Measurements from ENCODE around the gene NPAS4.
A peak's percentile ranks its signal among the peaks of the same experiment; 100 is the strongest.

The NPAS4 gene

GRCh38 chr11:66409226-66409625, 11.6 kb upstream of the NPAS4 start:
- peaks cover 51 to 72% of the 10 kb centered on the region in 2 donors for H3K27me3 Mint-ChIP-seq
- DNase-seq (no peak), ATAC-seq (replicated peaks) (no peak)
- H3K4me3 Mint-ChIP-seq: no peak overlapping the region
- H3K4me1 Mint-ChIP-seq: peaks cover 3 to 6% of the 10 kb centered on the region in 2 donors
- H3K36me3 Mint-ChIP-seq: no peaks in the 10 kb centered on the region
- H3K9me3 Mint-ChIP-seq: no peaks in the 10 kb centered on the region
- no peak overlapping the region for H3K27ac Mint-ChIP-seq

GRCh38 chr11:66410191-66410590, 10.6 kb upstream of the NPAS4 start:
- Mint-ChIP-seq H3K27ac (no peak overlapping the region), H3K9me3 (no peaks in the 10 kb centered on the region), H3K27me3 (peaks cover 51 to 73% of the 10 kb centered on the region in 2 donors), H3K4me1 (peaks cover 3 to 6% of the 10 kb centered on the region in 2 donors), H3K4me3 (no peak overlapping the region), H3K36me3 (no peaks in the 10 kb centered on the region)
- no peak for DNase-seq
- ATAC-seq (replicated peaks): no peak

GRCh38 chr11:66411323-66411722, 9.5 kb upstream of the NPAS4 start:
- H3K27ac Mint-ChIP-seq: no peak overlapping the region
- peaks cover 54 to 72% of the 10 kb centered on the region in 2 donors for H3K27me3 Mint-ChIP-seq
- no peaks in the 10 kb centered on the region for H3K36me3 Mint-ChIP-seq
- no peak overlapping the region for H3K4me3 Mint-ChIP-seq
- H3K4me1 Mint-ChIP-seq: peaks cover 3 to 6% of the 10 kb centered on the region in 2 donors
- DNase-seq: no peak
- no peaks in the 10 kb centered on the region for H3K9me3 Mint-ChIP-seq
- ATAC-seq (replicated peaks): no peak

- H3K36me3 Mint-ChIP-seq: no peaks in the 10 kb centered on the region
- H3K9me3 Mint-ChIP-seq: no peaks in the 10 kb centered on the region
- peaks cover 3 to 6% of the 10 kb centered on the region in 2 donors for H3K4me1 Mint-ChIP-seq
- H3K4me3 Mint-ChIP-seq: no peak overlapping the region
- ATAC-seq (replicated peaks) (no peak), DNase-seq (no peak)
- peaks cover 62 to 79% of the 10 kb centered on the region in 2 donors for H3K27me3 Mint-ChIP-seq
- no peak overlapping the region for H3K27ac Mint-ChIP-seq
Measured at GRCh38 chr11:66412110-66412509, 8.7 kb upstream of the NPAS4 start.

GRCh38 chr11:66413167-66413566, 7.7 kb upstream of the NPAS4 start:
- Mint-ChIP-seq H3K4me3 (no peak overlapping the region), H3K27ac (no peak overlapping the region), H3K9me3 (no peaks in the 10 kb centered on the region), H3K27me3 (peaks cover 73 to 89% of the 10 kb centered on the region in 2 donors), H3K36me3 (no peaks in the 10 kb centered on the region), H3K4me1 (peaks cover 11 to 15% of the 10 kb centered on the region in 2 donors)
- no peak for DNase-seq
- no peak for ATAC-seq (replicated peaks)

GRCh38 chr11:66414120-66414934, 6.5 kb upstream of the NPAS4 start:
- no peak overlapping the region for H3K4me3 Mint-ChIP-seq
- H3K9me3 Mint-ChIP-seq: peaks cover 0 to 5% of the 10 kb centered on the region in 2 donors
- no peaks in the 10 kb centered on the region for H3K36me3 Mint-ChIP-seq
- ATAC-seq (replicated peaks) (no peak), DNase-seq (no peak)
- peaks cover 15 to 21% of the 10 kb centered on the region in 2 donors for H3K4me1 Mint-ChIP-seq
- H3K27me3 Mint-ChIP-seq: peaks cover 80 to 94% of the 10 kb centered on the region in 2 donors
- no peak overlapping the region for H3K27ac Mint-ChIP-seq

GRCh38 chr11:66415423-66415822, 5.4 kb upstream of the NPAS4 start:
- Mint-ChIP-seq H3K4me1 (peaks cover 16 to 23% of the 10 kb centered on the region in 2 donors), H3K36me3 (no peaks in the 10 kb centered on the region), H3K27me3 (peaks cover 80 to 88% of the 10 kb centered on the region in 2 donors), H3K27ac (no peak overlapping the region), H3K9me3 (peaks cover 0 to 5% of the 10 kb centered on the region in 2 donors), H3K4me3 (no peak overlapping the region)
- ATAC-seq (replicated peaks) (no peak), DNase-seq (no peak)

GRCh38 chr11:66417000-66417399, 3.8 kb upstream of the NPAS4 start:
- DNase-seq (no peak), ATAC-seq (replicated peaks) (no peak)
- peaks cover 18 to 23% of the 10 kb centered on the region in 2 donors for H3K4me1 Mint-ChIP-seq
- no peaks in the 10 kb centered on the region for H3K36me3 Mint-ChIP-seq
- H3K27ac Mint-ChIP-seq: no peak overlapping the region
- H3K27me3 Mint-ChIP-seq: peaks cover 72 to 73% of the 10 kb centered on the region in 2 donors
- H3K4me3 Mint-ChIP-seq: no peak overlapping the region
- H3K9me3 Mint-ChIP-seq: peaks cover 0 to 5% of the 10 kb centered on the region in 2 donors

GRCh38 chr11:66418168-66418985, 2.5 kb upstream of the NPAS4 start:
- H3K4me1 Mint-ChIP-seq: peaks cover 21 to 23% of the 10 kb centered on the region in 2 donors
- H3K4me3 Mint-ChIP-seq: peak overlapping the region; percentile 18 to 63
- H3K27me3 Mint-ChIP-seq: peaks cover 62 to 65% of the 10 kb centered on the region in 2 donors
- peak; percentile 58 for DNase-seq
- peak; percentile 90 to 92 for ATAC-seq (replicated peaks)
- no peaks in the 10 kb centered on the region for H3K36me3 Mint-ChIP-seq
- H3K9me3 Mint-ChIP-seq: peaks cover 0 to 8% of the 10 kb centered on the region in 2 donors
- H3K27ac Mint-ChIP-seq: no peak overlapping the region

GRCh38 chr11:66418986-66419308, 1.9 kb upstream of the NPAS4 start:
- Mint-ChIP-seq H3K4me3 (peak overlapping the region in 1 of 2 donors; percentile 63), H3K36me3 (no peaks in the 10 kb centered on the region), H3K9me3 (peaks cover 0 to 8% of the 10 kb centered on the region in 2 donors), H3K4me1 (peaks cover 21 to 23% of the 10 kb centered on the region in 2 donors), H3K27me3 (peaks cover 57 to 60% of the 10 kb centered on the region in 2 donors), H3K27ac (no peak overlapping the region)
- ATAC-seq (replicated peaks) (no peak), DNase-seq (no peak)

GRCh38 chr11:66419825-66420224, 1.0 kb upstream of the NPAS4 start:
- DNase-seq (no peak), ATAC-seq (replicated peaks) (no peak)
- no peaks in the 10 kb centered on the region for H3K36me3 Mint-ChIP-seq
- H3K9me3 Mint-ChIP-seq: peaks cover 0 to 8% of the 10 kb centered on the region in 2 donors
- peaks cover 21 to 23% of the 10 kb centered on the region in 2 donors for H3K4me1 Mint-ChIP-seq
- H3K27ac Mint-ChIP-seq: no peak overlapping the region
- peak overlapping the region in 1 of 2 donors; percentile 20 for H3K4me3 Mint-ChIP-seq
- H3K27me3 Mint-ChIP-seq: peaks cover 48 to 54% of the 10 kb centered on the region in 2 donors

- H3K27ac Mint-ChIP-seq: peak overlapping the region; percentile 67
- no peak overlapping the region for H3K4me3 Mint-ChIP-seq
- peaks cover 21 to 23% of the 10 kb centered on the region in 2 donors for H3K4me1 Mint-ChIP-seq
- peaks cover 30 to 38% of the 10 kb centered on the region in 2 donors for H3K27me3 Mint-ChIP-seq
- H3K9me3 Mint-ChIP-seq: peaks cover 0 to 8% of the 10 kb centered on the region in 2 donors
- DNase-seq (peak; percentile 64), ATAC-seq (replicated peaks) (peak; percentile 32 to 46)
- no peaks in the 10 kb centered on the region for H3K36me3 Mint-ChIP-seq
Measured at GRCh38 chr11:66421492-66422205, 814 bp downstream of the NPAS4 start.

- peaks cover 4 to 6% of the 10 kb centered on the region in 2 donors for H3K4me1 Mint-ChIP-seq
- peaks cover 8 to 20% of the 10 kb centered on the region in 2 donors for H3K36me3 Mint-ChIP-seq
- peaks cover 0 to 4% of the 10 kb centered on the region in 2 donors for H3K27me3 Mint-ChIP-seq
- peaks cover 0 to 3% of the 10 kb centered on the region in 2 donors for H3K9me3 Mint-ChIP-seq
- no peak for DNase-seq
- H3K4me3 Mint-ChIP-seq: no peak overlapping the region
- no peak overlapping the region for H3K27ac Mint-ChIP-seq
- ATAC-seq (replicated peaks): no peak
Measured at GRCh38 chr11:66426314-66426713, 5.5 kb downstream of the NPAS4 start.

GRCh38 chr11:66428933-66429332, 8.1 kb downstream of the NPAS4 start:
- peaks cover 0 to 4% of the 10 kb centered on the region in 2 donors for H3K27me3 Mint-ChIP-seq
- DNase-seq: no peak
- H3K4me1 Mint-ChIP-seq: peaks cover 2 to 8% of the 10 kb centered on the region in 2 donors
- no peak overlapping the region for H3K4me3 Mint-ChIP-seq
- H3K27ac Mint-ChIP-seq: no peak overlapping the region
- no peaks in the 10 kb centered on the region for H3K9me3 Mint-ChIP-seq
- H3K36me3 Mint-ChIP-seq: peaks cover 23 to 35% of the 10 kb centered on the region in 2 donors
- ATAC-seq (replicated peaks): no peak
